Mucosa of stomach (tissue), 1 donor: ENCODE measurements around the gene SNRNP70.

ENCODE experiments used
- H3K27me3 ChIP-seq: one replicate; pipeline ENCODE4 v1.7.0; 2013; ENCODE audit warnings: mild to moderate bottlenecking, low read length; ENCODE audit not compliant: control insufficient read depth, insufficient read depth
- H3K36me3 ChIP-seq: one replicate; pipeline ENCODE4 v1.7.0; 2013; ENCODE audit warnings: low read length; ENCODE audit not compliant: control insufficient read depth, insufficient read depth
- H3K4me1 ChIP-seq: one replicate; pipeline ENCODE4 v1.7.0; 2013; ENCODE audit warnings: mild to moderate bottlenecking, low read length; ENCODE audit not compliant: control insufficient read depth, insufficient read depth
- H3K4me3 ChIP-seq: one replicate; pipeline ENCODE4 v1.7.0; 2013; ENCODE audit warnings: low read length
- H3K9ac ChIP-seq: one replicate; pipeline ENCODE4 v1.7.0; 2013; ENCODE audit warnings: mild to moderate bottlenecking, low read length, moderate library complexity
- H3K9me3 ChIP-seq: one replicate; pipeline ENCODE4 v1.7.0; 2013; ENCODE audit warnings: mild to moderate bottlenecking, low read length, moderate library complexity; ENCODE audit not compliant: control insufficient read depth
- donor health status: Pancreatic carcinoma.

SNRNP70 gene

GRCh38 chr19:49150106-49150943 lies 65.1 kb downstream of the SNRNP70 start:
- no peaks in the 10 kb centered on the region for H3K27me3 ChIP-seq
- peaks cover 24% of the 10 kb centered on the region for H3K4me1 ChIP-seq
- peak overlapping the region; percentile 19 for H3K9ac ChIP-seq
- no peaks in the 10 kb centered on the region for H3K9me3 ChIP-seq
- H3K36me3 ChIP-seq: no peaks in the 10 kb centered on the region
- peak overlapping the region; percentile 20 for H3K4me3 ChIP-seq

- peaks cover 24% of the 10 kb centered on the region for H3K4me1 ChIP-seq
- H3K9ac ChIP-seq: peak overlapping the region; percentile 19
- no peaks in the 10 kb centered on the region for H3K27me3 ChIP-seq
- H3K9me3 ChIP-seq: no peaks in the 10 kb centered on the region
- no peak overlapping the region for H3K4me3 ChIP-seq
- no peaks in the 10 kb centered on the region for H3K36me3 ChIP-seq
These were observed 65.6 kb downstream of the SNRNP70 start for GRCh38 chr19:49150944-49151243.

- no peaks in the 10 kb centered on the region for H3K36me3 ChIP-seq
- no peak overlapping the region for H3K9ac ChIP-seq
- H3K9me3 ChIP-seq: no peaks in the 10 kb centered on the region
- H3K4me1 ChIP-seq: peaks cover 24% of the 10 kb centered on the region
- H3K4me3 ChIP-seq: no peak overlapping the region
- H3K27me3 ChIP-seq: no peaks in the 10 kb centered on the region
These were observed 66.2 kb downstream of the SNRNP70 start for GRCh38 chr19:49151267-49152118.

- Histone ChIP-seq H3K9me3 (no peaks in the 10 kb centered on the region), H3K4me3 (no peak overlapping the region), H3K9ac (no peak overlapping the region), H3K27me3 (no peaks in the 10 kb centered on the region), H3K36me3 (no peaks in the 10 kb centered on the region), H3K4me1 (peaks cover 31% of the 10 kb centered on the region)
These were observed 66.9 kb downstream of the SNRNP70 start for GRCh38 chr19:49152119-49152550.

GRCh38 chr19:49153167-49153809 lies 68.0 kb downstream of the SNRNP70 start:
- no peak overlapping the region for H3K4me3 ChIP-seq
- no peak overlapping the region for H3K9ac ChIP-seq
- H3K4me1 ChIP-seq: peaks cover 31% of the 10 kb centered on the region

DNA sequence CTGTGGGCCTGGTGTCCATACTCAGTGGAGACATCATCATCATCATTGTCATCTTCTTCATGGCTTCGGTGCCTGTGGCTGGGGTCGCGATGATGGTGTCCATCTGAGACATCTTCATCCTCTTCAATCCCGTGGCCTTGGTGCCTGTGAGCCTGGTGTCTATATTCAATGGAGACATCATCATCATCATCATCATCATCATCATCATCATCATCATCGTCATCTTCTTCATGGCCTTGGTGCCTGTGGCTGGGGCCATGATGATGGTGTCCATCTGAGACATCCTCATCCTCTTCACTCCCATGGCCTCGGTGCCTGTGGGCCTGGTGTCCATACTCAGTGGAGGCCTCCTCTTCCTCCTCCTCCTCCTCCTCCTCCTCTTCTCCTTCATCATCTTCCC lies 69.0 kb downstream of the SNRNP70 start:
- no peak overlapping the region for H3K9ac ChIP-seq
- H3K27me3 ChIP-seq: no peaks in the 10 kb centered on the region
- no peaks in the 10 kb centered on the region for H3K36me3 ChIP-seq
- no peak overlapping the region for H3K4me3 ChIP-seq
- peaks cover 27% of the 10 kb centered on the region for H3K4me1 ChIP-seq
- H3K9me3 ChIP-seq: no peaks in the 10 kb centered on the region

More at GRCh38 chr19:49153167-49153809, 68.0 kb downstream of the SNRNP70 start:
- Histone ChIP-seq H3K36me3 (no peaks in the 10 kb centered on the region), H3K27me3 (no peaks in the 10 kb centered on the region), H3K9me3 (no peaks in the 10 kb centered on the region)

- H3K36me3 ChIP-seq: no peaks in the 10 kb centered on the region
- no peaks in the 10 kb centered on the region for H3K9me3 ChIP-seq
- no peak within 1 kb of the TSS for H3K4me3 ChIP-seq
- H3K9ac ChIP-seq: no peak within 1 kb of the TSS
- no peaks in the 10 kb centered on the region for H3K27me3 ChIP-seq
- H3K4me1 ChIP-seq: peaks cover 29% of the 10 kb centered on the region
These were observed 70.0 kb downstream of the SNRNP70 start, which contains the start of gene HRC for GRCh38 chr19:49155005-49155819. Gene HRC, minus strand, starts transcription at chr19:49155396. Its CDS starts 159 bp downstream, at chr19:49155237.

- H3K27me3 ChIP-seq: no peaks in the 10 kb centered on the region
- H3K36me3 ChIP-seq: no peaks in the 10 kb centered on the region
- H3K4me3 ChIP-seq: no peak overlapping the region
- peaks cover 34% of the 10 kb centered on the region for H3K4me1 ChIP-seq
- no peaks in the 10 kb centered on the region for H3K9me3 ChIP-seq
- no peak overlapping the region for H3K9ac ChIP-seq
These were observed 70.6 kb downstream of the SNRNP70 start for GRCh38 chr19:49155820-49156346.

DNA sequence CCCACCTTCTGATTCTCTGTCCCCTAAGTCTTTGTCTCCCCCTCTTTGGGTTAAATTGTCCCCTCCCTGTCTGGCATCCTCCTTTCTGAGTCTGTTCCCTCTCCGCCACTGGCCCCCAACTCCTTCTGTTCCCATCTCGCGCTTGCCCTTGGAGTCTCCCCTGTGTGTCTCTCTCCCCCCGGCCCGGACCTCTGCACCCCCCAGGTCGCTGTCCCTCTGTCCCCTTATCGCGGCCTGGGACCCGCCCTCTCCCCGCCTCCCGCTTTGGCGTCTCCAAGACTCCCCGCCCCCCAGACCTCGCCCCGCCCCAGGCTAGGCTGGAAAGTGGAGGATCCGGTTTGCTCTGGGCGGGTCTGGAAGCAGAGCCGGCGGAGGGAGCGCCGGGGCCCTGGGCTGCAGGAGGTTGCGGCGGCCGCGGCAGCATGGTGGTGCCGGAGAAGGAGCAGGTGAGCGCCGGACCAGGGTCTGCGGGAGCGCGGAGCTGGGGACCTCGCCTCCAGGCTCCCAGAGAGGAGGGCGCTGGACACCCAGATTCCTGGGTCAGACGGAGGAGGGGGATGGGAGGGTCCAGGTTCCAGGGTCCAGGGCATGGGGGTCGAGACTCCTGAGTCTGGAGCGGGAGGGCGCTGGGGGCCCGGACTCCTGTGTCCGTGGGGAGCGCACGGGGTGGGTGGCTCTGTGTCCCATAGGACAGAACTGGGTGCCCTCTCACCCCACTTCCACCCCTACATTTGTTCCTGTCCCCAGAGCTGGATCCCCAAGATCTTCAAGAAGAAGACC lies 72.4 kb downstream of the SNRNP70 start, which contains the start of gene TRPM4:
Gene TRPM4 (plus strand): TSS at position 348 of the 780 bp plus-strand sequence. CDS start 75 bp downstream, at position 423.
- Histone ChIP-seq H3K36me3 (no peaks in the 10 kb centered on the region), H3K9me3 (no peaks in the 10 kb centered on the region), H3K4me3 (peak within 1 kb of the TSS; percentile 83), H3K4me1 (peaks cover 32% of the 10 kb centered on the region), H3K27me3 (no peaks in the 10 kb centered on the region), H3K9ac (peak within 1 kb of the TSS; percentile 65)
